B cell (primary cell): Measurements from ENCODE around the gene PRLH.

Experiments used
- CTCF ChIP-seq: fragments of 200-600 bp; IDR thresholded peaks from one replicate; pipeline ENCODE4 v1.8.0; 2022; ENCODE audit warnings: antibody characterized with exemption, mild to moderate bottlenecking
- EZH2 ChIP-seq: IDR thresholded peaks from 2 replicates; pipeline ENCODE4 v1.6.1; 2012; ENCODE audit warnings: borderline replicate concordance, low read depth, mild to moderate bottlenecking, moderate library complexity, low read length; ENCODE audit not compliant: insufficient read depth, poor library complexity, severe bottlenecking

- TF ChIP-seq CTCF: no peak
- no peak for TF ChIP-seq EZH2
These were observed 28.2 kb upstream of the PRLH start for GRCh38 chr2:237538001-237538720.
